GM04504 (cell line): ENCODE data around the gene RAB27A.
"Not testable (repeated sequence)": the region's sequence is repeated elsewhere in the genome, so short reads cannot be mapped to it uniquely, and the experiment has no call there.

Source experiments
- DNase-seq: peaks from one replicate; pipeline ENCODE4 v3.0.0-alpha.2; 2012; ENCODE audit warnings: low read depth

RAB27A gene

GRCh38 chr15:55289746-55290527 is at the start of gene RAB27A:
Gene RAB27A (minus strand): TSS chr15:55289813. CDS start chr15:55234934, 54,879 bp downstream.
- DNase-seq: peak; percentile 32

- DNase-seq: no peak
Observed at GRCh38 chr15:55337160-55337559, 47.5 kb upstream of the RAB27A start.

GRCh38 chr15:55334997-55335396 is 45.4 kb upstream of the RAB27A start:
- no peak for DNase-seq

- DNase-seq: no peak
Observed at GRCh38 chr15:55334371-55334770, 44.8 kb upstream of the RAB27A start.

GRCh38 chr15:55327387-55327786 is 37.8 kb upstream of the RAB27A start:
- no peak for DNase-seq

GRCh38 chr15:55322467-55322866 is 32.9 kb upstream of the RAB27A start:
- DNase-seq: no peak

GRCh38 chr15:55320963-55321362 is 31.4 kb upstream of the RAB27A start:
- DNase-seq: no peak

GRCh38 chr15:55320238-55320550 is 30.6 kb upstream of the RAB27A start:
- no peak for DNase-seq

- peak; percentile 11 for DNase-seq
Observed at GRCh38 chr15:55319537-55320237, 30.1 kb upstream of the RAB27A start.

- DNase-seq: peak; percentile 78
Observed at GRCh38 chr15:55318588-55319494, 29.2 kb upstream of the RAB27A start, which contains the start of the genes PIGB and PIGBOS1. Gene PIGB (plus strand): TSS chr15:55319222. CDS start chr15:55319251, 29 bp downstream. Gene PIGBOS1 (minus strand): TSS chr15:55319123. CDS start chr15:55317792, 1,331 bp downstream.

GRCh38 chr15:55302801-55303200 is 13.2 kb upstream of the RAB27A start:
- DNase-seq: not testable (repeated sequence)

- DNase-seq: no peak
Observed at GRCh38 chr15:55297315-55297714, 7.7 kb upstream of the RAB27A start.

GRCh38 chr15:55290528-55291057 is 980 bp upstream of the RAB27A start:
- DNase-seq: peak; percentile 52

GRCh38 chr15:55289011-55289745 is 435 bp downstream of the RAB27A start:
- no peak for DNase-seq

- no peak for DNase-seq
Observed at GRCh38 chr15:55288006-55288717, 1.5 kb downstream of the RAB27A start.

- DNase-seq: not testable (repeated sequence)
Observed at GRCh38 chr15:55286442-55287189, 3.0 kb downstream of the RAB27A start.

GRCh38 chr15:55284426-55284825 is 5.2 kb downstream of the RAB27A start:
- no peak for DNase-seq

- DNase-seq: no peak
Observed at GRCh38 chr15:55283379-55284147, 6.0 kb downstream of the RAB27A start.

GRCh38 chr15:55282284-55282833 is 7.3 kb downstream of the RAB27A start:
- DNase-seq: peak; percentile 62
